T follicular helper cell (primary cell): ENCODE data around the gene CDKL1.
"Not testable (repeated sequence)": the region's sequence is repeated elsewhere in the genome, so short reads cannot be mapped to it uniquely, and the experiment has no call there.

ENCODE experiments used
- DNase-seq: peaks from one replicate; pipeline ENCODE4 v3.0.0-alpha.2; 2020; ENCODE audit warnings: low read depth

CDKL1 gene

DNA sequence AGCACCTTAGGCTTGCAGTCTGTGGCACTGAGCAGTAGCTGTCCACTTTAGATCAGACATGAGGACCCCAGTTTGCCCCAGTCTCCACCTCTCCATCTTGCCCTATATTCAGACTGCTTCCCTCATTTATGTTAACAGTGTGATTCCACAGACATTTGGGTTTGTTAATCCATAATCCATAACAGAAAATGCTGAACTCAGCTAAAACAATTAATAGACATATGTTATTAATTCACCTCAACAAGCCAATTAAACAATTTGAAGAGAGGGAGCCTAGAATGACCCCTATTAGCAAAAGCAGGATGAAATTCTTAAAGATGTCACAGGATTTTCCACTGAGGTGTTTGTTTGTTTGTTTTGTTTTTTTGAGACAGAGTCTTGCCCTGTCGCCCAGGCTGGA, 9.1 kb downstream of the CDKL1 start:
- DNase-seq: no peak

DNA sequence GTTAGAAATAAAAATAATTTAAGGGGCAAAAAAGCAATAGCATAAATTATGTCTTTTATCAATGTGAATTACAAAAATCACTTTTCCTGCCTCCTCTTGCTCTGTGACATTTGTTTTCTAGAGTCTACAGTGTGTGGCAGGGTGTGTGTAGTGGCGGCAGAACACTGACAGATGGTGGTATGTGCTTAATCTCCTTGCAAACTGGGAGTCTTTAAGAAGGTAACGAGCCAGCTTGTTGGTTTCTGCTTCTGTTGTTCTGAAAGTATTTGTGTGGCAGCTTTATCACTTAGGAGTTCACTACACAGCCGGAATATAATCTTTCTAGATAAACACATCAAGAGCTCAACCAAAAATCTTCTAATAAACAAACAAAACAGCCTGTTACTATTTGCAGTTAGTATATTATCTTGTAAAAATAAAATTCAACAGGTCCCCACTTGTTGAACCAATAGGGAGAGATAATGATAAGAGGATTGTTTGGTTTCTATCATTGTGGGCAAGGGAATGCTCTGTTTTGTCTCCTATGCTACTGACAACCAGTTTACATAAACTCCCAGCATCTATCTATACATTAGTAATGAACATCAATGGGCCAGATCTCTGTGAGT, 13.0 kb downstream of the CDKL1 start:
- DNase-seq: no peak

DNA sequence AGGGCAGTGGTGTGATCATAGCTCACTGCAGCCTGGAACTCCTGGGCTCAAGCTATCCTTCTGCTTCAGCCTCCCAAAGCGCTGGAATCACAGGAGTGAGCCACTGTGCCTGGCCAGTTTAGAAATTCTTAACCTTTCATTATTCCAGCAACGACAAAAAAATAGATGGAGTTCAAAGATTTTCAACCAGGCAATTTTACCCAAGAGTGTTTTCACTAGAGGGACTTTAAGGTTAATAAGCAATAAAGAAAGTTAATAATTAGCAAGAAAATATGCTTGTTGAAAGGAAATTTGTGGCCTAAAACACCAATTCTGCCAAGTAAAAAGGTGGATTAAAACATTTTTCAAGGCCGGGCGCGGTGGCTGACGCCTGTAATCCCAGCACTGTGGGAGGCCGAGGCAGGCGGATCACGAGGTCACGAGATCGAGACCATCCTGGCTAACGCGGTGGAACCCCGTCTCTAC, 14.8 kb downstream of the CDKL1 start:
- DNase-seq: no peak

DNA sequence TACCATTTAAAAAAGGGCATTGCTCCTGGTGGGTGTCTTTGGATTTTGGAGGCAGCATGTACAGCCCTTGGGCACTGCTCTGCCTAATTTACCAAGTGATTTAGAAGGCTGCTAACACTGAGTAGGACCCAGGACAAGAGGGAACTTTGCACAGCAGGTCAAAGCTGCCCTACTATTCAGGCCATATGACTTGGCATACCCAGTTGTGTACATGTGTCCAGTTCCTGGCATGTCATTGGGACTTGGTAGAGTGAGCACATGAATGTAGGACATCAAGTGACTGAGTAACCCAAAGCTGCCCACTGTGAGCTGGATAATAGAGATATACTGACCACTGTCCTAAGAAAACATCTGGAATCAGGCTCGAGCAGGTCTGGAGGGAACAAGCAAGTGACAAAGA, 15.7 kb downstream of the CDKL1 start:
- no peak for DNase-seq

DNA sequence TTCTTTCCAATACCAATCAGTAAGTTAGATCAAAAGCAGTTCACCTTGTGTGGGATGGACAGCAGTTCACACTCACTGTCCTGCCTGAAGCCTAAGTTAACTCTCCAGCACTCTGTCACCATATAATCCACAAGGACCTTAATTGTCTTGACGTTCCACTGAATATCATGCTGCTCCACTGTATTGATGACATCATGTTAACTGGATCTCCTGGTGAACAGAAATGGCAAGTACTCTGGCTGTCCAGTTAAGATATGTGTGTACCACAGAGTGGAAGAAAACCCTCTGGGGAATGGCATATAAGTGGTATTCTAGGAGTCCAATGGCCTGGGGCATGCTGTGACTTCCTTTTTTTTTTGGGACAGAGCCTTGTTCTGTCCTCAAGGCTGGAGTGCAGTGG, 16.2 kb downstream of the CDKL1 start:
- no peak for DNase-seq

DNA sequence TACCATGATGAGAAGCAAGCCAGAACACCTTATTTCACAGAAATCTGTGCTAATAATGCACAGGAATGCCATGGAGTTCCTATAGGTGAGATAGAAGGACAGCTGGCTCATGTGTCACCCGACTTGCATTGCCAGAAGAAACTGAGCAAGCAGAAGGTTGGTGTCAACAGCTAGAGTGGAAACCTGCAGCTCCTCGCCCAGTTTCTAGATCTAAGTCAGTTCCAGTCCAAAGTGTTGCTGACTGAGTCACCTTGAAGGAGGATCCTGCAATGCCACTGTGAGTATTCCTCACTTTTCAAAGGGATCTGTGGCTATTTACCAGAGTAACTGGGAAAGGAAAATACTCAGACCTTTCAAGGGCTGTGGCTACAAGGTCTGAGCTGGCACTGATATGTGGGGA, 17.1 kb downstream of the CDKL1 start:
- no peak for DNase-seq

DNA sequence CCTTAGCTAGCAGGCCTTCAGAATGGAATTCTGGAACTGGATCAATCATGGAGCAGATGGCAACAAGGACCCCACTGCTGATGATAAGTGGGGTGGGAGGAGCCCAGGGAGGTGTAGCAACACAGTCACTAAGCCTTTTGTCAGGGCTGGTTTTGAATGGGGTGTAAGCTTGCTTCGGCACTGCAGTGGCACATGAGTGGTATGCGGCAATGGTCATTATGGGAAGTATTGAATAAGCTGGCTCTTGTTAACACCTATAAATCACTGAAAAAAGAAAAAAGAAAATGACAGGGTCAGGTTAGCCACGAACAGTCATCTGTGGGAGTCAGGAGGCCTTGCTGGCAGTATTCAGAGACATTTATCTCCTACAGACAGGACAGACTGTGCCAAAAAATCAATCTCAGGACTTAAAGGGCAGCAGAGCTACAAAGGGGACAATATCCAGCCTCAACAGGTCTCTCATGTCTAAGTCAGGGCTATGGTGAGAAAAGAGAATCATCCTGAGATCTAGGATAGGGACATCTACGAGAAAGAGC, 19.1 kb downstream of the CDKL1 start:
- no peak for DNase-seq

DNA sequence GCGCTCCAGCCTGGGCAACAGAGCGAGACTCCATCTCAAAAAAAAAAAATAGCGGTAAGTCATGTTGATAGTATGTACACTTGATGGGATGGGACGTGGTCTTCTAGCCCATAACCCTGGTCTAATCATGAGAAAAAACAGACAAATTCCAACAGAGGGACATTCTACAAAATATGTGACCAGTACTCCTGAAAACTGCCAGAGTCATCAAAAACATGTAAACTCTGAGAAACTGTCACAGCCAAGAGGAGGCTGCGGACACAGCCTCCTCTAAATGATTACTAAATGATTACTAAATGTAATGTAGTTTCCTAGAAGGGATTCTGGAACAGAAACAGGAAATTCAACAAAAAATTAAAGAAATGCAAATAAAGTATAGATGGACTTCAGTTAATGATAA, 20.9 kb downstream of the CDKL1 start:
- no peak for DNase-seq

DNA sequence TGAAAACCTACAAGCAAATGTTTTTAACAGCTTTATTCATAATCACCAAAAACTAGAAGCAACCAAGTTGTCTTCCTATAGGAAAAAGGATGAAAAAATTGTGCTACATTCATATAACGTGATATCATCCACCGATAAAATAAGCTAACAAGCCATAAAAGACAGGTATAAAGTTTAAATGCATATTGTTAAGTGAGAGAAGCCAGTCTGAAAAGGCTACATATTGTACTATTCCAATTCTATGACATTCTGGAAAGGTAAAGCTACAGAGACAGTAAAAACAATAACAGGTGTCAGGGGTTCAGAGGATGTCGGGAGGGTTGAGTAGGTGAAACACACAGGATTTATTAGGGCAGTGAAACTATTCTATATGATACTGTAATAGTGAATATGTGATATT, 22.7 kb downstream of the CDKL1 start:
- no peak for DNase-seq

DNA sequence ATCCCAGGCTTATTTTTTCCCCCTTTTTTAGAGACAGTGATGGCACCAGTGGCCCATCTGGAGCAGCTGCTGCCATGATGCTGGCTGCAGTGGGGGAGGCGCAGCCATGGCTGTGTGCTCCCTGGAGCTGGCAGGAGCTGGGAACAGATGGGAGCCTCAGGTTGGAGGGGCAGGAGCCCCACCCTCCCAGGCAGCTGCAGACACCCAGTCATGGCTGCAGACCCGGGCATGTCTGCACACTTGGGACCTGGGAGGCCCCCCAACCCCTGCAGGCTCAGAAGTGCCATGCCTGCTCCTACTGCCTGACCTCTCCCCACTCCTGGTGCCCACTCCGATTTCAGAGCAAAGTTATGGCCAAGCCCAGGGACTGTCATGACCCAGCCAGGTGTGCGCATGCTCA, 25.1 kb downstream of the CDKL1 start:
- no peak for DNase-seq

DNA sequence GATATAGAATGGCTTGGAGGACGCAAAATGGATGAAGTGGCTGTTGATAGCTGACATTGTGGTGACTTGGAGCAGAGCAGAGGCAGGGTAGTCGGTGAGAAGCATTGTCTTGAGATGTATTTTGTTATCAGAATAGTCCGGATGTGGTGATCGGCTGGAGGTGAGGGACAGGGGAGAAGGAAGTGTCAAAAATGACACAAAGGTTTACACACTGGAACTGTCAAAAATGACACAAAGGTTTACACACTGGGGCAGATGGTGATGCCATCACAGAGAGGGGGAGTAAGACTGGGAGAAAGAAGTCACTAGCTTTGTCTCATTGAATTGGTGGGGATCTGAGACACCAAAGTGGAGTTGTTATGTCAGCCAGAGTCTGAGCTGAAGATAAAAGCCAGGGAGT, 30.1 kb downstream of the CDKL1 start:
- DNase-seq: no peak

DNA sequence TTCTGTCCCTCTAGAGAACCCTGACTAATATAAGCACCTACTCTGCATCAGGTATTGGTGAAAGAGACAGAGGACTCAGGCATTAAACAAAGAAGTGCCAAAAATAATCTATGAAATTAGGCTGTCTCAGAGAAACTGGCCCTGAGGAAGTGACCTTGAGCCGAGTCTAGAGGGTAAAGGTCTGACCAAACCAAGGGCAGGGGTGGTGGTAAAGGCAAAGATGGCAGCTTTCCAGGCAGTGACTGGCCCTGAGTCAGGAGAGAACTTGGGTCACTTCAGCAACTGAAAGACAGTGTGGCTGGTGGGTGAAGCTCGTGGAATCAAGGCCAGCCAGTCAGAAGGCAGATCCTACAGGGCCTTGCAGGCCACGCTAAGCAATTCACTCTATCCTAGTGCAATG, 30.6 kb downstream of the CDKL1 start:
- no peak for DNase-seq

DNA sequence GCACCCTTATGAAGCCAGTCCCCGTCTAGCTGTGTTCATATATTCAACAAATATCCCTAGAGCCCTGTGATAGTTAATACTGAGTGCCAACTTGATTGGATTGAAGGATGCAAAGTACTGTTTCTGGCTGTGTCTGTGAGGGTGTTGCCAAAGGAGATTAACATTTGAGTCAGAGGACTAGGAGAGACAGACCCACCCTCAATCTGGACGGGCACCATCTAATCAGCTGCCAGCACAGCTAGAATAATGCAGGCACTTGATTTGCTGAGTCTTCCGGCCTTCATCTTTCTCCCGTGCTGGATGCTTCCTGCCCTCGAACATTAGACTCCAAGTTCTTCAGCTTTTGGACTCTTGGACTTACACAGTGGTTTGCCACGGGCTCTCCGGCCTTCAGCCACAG, 31.1 kb downstream of the CDKL1 start:
- not testable (repeated sequence) for DNase-seq

DNA sequence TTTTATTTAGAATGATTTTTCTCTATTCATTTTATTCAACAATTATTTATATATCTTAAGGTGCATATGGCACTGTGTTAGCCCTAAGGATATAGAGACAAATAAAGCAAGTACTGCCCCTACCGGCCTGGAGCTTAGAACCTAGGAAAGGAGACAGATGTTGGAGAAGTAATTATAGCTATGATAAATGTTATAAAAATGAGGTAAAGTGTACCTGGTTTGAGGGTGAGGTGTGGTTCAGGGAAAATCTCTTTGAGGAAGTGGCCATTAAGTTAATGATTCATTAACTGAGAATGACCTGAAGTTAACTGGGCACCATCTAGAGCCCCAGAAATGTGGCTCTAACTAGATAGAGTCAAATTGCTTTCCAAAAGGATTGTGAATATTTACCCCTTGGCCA, 31.9 kb downstream of the CDKL1 start:
- DNase-seq: no peak

DNA sequence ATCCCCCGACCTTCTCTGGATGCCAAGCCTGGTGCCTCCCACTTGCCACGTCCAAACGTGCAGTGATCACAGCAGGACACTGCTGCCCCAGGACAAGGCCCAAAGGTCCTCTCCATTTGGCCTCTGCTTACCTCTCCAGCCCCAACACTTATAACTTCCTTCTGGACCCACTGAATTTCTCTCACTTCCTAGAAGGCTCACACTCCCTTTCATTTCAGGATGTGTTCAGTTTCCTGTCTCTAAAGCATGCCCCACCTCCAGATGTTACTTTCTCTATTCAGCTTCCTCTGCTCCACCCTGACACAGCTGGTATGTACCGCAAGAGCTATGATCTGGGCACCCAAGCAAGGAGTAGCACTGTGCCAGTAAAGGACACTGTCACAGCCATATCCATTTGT, 33.0 kb downstream of the CDKL1 start:
- DNase-seq: peak; percentile 22

DNA sequence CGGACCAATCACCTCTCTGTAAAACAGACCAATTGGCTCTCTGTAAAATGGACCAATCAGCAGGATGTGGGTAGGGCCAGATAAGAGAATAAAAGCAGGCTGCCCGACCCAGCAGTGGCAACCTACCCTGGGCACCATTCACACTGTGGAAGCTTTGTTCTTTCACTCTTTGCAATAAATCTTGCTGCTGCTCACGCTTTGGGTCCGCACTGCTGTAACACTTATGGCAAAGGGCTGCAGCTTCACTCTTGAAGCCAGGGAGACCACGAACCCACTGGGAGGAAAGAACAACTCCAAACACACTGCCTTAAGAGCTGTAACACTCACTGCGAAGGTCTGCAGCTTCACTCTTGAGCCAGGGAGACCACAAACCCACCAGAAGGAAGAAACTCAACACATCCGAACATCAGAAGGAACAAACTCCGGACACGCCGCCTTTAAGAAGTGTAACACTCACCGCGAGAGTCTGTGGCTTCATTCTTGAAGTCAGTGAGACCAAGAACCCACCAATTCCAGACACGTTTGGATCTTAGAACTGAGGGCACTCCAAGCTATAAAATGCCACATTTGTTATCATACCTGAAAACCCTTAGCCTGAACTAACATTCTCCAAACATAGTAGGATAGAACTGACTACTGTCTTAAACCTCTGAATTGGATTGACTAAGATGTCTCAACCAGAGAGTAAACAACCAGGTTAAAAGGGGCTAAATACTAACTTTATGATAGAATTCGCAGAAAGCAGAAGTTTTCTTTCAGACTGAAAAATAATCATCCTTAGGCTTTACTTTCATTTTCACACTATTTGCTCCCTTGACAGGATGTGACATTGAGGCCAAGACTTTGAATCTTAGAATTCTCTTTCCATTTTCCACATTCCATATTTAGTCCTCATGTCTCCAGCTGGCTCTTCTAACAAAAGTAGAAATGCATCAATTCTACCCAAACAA, 33.6 kb downstream of the CDKL1 start:
- no peak for DNase-seq

DNA sequence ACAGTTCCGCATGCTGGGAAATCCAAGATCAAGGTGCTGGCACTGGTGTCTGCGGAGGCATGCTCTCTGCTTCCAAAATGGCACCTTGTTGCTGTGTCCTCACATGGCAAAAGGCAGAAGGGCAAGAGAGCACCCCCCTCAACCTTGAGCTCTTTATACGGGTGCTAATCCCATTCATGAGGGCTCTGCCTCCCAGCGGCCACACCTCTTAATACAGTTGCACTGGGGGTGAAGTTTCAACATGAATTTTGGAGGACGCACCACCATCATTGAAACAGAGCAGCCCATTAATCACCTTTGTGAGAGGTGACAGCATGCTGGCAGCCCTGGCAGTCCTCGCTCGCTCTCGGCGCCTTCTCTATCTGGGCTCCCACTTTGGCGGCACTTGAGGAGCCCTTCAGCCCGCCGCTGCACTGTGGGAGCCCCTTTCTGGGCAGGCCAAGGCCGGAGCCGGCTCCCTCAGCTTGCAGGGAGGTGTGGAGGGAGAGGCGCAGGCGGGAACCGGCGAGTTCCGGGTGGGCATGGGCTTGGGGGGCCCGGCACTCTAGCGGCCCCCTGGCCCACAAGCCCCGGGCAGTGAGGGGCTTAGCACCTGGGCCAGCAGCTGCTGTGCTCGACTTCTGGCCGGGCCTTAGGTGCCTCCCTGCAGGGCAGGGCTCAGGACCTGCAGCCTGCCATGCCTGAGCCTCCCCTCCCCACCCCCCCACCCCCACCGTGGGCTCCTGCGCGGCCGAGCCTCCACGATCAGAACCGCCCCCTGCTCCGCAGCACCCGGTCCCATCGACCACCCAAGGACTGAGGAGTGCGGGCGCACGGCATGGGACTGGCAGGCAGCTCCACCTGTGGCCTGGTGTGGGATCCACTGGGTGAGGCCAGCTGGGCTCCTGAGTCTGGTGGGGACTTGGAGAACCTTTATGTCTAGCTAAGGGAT, 34.9 kb downstream of the CDKL1 start:
- DNase-seq: not testable (repeated sequence)

DNA sequence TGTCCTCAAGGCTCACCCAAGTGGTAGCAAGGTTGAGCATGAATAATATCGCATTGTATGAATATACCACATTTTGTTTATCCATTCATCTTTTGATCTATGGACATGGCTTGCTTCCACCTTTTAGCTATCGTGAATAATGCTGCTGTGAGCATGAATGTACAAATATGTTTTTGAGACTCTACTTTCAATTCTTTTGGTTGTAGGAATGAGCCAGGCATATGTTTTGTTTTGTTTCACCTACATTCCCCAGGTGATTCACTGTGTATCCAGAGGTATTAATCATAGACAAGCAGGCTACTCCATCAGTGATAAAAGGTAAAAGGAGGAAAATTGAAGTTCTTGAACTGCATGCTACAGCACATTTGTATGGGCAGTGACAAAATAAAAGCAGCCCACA, 35.8 kb downstream of the CDKL1 start:
- DNase-seq: no peak

DNA sequence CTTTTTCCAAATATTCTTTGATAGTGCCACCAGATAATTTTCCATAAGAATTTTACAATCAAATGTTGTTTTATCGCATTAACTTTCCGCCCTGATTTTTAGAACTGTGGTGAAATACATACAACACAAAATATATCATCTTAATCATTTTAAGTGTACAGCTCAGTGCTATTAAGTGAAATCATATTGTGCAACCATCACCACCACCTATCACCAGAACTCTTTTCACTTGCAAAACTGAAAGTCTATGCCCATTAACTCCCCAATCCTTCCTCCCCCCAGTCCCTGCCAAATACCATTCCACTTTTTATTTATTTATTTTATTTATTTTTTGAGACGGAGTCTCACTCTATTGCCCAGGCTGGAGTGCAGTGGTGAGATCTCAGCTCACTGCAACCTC, 36.6 kb downstream of the CDKL1 start:
- no peak for DNase-seq

DNA sequence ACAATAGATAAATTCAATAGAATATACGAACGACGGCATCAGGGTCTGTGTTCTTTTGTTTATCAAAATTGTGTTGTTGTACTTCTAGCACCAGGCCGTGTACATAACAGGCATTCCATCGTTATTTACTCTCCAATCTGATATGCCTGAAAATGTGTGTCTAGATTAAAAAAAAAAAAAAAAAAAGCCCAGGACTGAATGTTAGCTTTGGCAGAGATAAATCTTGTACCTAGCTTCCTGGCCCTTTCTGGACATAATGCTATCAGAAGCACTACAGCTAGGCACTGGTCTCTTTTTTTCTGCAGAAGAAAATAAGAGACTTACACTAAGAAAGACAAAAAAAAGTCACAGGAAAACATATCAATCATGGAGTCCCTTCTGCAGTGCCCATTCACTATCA, 37.0 kb downstream of the CDKL1 start:
- DNase-seq: no peak

DNA sequence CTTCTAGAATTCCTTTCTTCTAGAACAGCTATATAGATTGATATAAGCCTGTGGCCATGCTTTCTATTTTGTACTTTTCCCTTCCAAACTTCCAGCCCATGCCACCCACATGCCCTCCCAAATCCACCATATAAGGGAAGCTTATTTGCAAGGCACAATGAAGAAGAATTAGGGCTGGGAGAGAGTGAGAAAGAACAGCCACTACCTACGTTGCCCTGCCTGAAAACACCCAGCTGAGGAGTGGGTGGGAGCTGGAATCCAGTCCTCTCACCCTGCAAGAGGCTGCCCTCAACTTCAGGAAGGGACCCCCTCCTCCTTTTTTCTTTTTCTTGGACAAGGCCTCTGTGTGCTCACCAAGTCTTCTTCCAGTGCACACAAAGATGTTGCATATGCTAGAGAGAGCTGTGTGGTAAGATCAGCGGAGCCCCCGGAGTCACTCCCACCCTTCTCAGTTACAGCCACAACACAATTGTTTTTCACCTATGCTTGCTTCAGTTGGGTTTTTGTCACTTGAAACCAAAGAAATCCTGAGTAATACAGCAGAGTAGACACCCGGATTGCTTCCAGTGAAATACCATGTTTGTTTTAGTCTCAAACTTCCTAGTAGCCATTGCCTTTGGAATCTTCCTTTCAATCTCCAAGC, 38.8 kb downstream of the CDKL1 start:
- DNase-seq: no peak

DNA sequence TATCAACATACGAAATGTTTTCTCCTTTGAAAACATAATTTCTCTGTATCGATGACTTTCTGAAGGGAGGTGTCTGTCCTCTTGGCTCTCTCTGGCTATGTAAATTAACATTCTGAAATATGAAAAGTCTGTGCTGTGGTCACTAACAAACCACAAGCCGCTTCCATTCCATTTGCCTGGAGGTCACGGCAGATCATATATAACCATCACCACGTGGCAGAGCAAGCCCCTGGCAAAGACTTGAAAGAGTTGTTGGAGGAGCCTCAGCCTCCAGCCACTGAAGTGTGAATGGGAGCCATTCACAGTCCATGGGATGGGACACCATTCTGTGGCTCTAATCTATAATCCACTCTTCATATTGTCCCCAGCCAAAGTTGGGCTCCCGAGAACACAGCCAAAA, 39.6 kb downstream of the CDKL1 start:
- DNase-seq: no peak
